GM12864 (cell line): ENCODE measurements around the gene ADIPOR2.

Experiments used
- DNase-seq: peaks from one replicate; pipeline ENCODE4 v3.0.0-alpha.2; 2011; ENCODE audit warnings: low read depth
- H3K4me3 ChIP-seq: 2 replicates; pipeline ENCODE4 v1.5.1; 2011; ENCODE audit warnings: mild to moderate bottlenecking, low read depth, low read length, control low read depth
- TF ChIP-seq, protein P1 (sequence below): IDR thresholded peaks from 2 replicates; pipeline ENCODE4 v1.5.1; 2011; ENCODE audit warnings: low read depth, mild to moderate bottlenecking, moderate library complexity, low read length, control low read depth, inconsistent platforms; ENCODE audit errors: missing control alignments

ADIPOR2 gene

GRCh38 chr12:1822699-1823098 is 131.8 kb downstream of the ADIPOR2 start:
- no peak overlapping the region for H3K4me3 ChIP-seq
- TF ChIP-seq, protein P1, sequence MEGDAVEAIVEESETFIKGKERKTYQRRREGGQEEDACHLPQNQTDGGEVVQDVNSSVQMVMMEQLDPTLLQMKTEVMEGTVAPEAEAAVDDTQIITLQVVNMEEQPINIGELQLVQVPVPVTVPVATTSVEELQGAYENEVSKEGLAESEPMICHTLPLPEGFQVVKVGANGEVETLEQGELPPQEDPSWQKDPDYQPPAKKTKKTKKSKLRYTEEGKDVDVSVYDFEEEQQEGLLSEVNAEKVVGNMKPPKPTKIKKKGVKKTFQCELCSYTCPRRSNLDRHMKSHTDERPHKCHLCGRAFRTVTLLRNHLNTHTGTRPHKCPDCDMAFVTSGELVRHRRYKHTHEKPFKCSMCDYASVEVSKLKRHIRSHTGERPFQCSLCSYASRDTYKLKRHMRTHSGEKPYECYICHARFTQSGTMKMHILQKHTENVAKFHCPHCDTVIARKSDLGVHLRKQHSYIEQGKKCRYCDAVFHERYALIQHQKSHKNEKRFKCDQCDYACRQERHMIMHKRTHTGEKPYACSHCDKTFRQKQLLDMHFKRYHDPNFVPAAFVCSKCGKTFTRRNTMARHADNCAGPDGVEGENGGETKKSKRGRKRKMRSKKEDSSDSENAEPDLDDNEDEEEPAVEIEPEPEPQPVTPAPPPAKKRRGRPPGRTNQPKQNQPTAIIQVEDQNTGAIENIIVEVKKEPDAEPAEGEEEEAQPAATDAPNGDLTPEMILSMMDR = no peak
- no peak for DNase-seq

- no peak for DNase-seq
- TF ChIP-seq, protein P1 = no peak
- no peak overlapping the region for H3K4me3 ChIP-seq
These were observed 132.4 kb downstream of the ADIPOR2 start for GRCh38 chr12:1823237-1823636.

DNA sequence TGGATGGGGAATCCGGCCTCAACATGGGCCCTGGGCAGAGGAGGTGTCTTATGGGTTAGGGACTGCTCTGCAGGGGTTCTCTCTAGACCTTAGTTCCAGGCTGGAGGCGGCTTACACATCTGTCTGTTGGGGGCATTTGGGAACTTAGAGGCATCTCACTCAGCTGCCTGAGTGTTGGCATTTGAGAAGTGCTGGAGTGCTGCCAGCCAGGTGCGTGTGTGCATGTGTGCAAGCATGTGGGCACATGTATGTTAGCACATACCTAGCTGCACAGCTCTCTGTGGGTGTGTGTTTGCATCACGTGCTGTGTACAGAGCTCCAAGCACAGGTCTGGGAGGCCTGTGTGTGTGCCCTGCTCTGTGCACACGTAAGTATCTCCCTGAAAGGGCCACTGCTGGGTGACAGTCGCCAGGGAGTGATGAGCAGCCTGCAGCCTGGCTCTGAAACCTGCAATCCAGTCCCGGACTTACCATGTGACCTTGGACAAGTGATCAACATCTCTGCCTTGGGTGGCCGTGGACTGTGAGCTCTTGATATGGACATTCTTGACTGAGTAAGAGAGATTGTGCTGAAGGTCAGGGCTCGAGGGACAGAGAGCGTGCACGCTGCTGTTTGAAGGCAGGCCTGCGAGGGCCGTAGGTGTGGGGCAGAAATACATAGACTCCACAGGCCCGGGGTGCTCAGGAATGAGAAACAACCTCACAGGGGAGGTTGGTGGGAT is 134.7 kb downstream of the ADIPOR2 start:
- DNase-seq = no peak
- H3K4me3 ChIP-seq = no peak overlapping the region
- TF ChIP-seq, protein P1 = no peak

GRCh38 chr12:1826401-1826800 is 135.5 kb downstream of the ADIPOR2 start:
- TF ChIP-seq, protein P1 = no peak
- DNase-seq = no peak
- no peak overlapping the region for H3K4me3 ChIP-seq

GRCh38 chr12:1826867-1827705 is 136.2 kb downstream of the ADIPOR2 start:
- TF ChIP-seq, protein P1 = no peak
- DNase-seq = no peak
- no peak overlapping the region for H3K4me3 ChIP-seq

DNA sequence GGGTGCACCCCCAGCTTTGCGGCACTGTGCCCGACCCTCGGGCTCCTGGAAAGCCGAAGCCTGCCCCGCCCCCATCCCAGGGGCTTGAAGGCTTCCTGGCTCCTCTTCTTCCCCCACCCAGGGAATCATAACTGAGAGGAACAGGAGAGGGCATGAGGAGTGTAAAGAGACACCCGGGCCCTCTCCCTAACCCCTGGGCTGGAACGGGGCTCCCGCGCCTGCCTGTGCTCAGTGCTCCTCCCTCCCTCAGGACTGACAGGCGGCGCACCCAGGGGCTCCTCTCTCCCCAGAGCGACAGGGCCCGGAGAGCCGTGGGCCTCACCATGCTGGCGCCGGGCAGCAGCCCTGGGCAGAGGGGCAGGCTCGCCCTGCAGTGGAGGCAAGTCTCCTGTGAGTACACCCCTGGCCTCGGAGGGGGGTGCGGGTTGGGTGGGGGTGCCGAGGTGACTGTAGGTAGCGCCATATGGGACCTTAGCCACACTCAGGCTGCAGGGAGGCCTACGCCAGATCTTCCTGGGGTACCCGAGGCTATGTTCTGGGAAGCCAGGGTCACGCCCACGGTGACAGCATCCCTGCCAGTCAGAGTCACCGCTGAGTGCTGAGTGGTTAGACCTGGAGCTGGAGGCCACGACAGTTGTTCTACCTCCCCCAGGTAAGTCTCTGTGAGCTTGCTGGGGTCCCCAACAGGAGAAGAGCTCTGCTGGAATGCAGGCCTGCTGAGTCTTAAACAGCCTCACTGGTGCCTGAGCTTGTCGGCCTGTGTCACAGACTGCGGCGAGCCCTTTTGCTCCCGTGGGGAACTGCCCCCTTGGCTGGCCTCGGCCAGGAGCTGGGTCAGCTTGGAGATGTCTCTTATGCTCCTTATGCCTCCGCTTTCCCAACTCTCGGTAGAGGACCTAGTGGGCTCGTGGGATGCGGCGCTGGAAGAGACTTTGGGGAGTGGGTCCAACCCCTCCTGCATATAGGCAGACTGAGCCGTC is 137.2 kb downstream of the ADIPOR2 start:
- DNase-seq = no peak
- TF ChIP-seq, protein P1 = no peak
- no peak overlapping the region for H3K4me3 ChIP-seq
